HG03432 (cell line): ENCODE measurements around the gene VPS13D.

Experiments used
- ATAC-seq: cut with Tn5 transposase; IDR thresholded peaks from one replicate; pipeline ENCODE4 v1.9.1; 2021; ENCODE audit warnings: mild to moderate bottlenecking, moderate library complexity; ENCODE audit not compliant: unreplicated experiment

Gene VPS13D

GRCh38 chr1:12547586-12548225 is 317.9 kb downstream of the VPS13D start:
- ATAC-seq = no peak

- no peak for ATAC-seq
These were observed 318.6 kb downstream of the VPS13D start for GRCh38 chr1:12548279-12548972.

- ATAC-seq = no peak
These were observed 319.2 kb downstream of the VPS13D start for GRCh38 chr1:12548973-12549459.

- ATAC-seq = no peak
These were observed 319.9 kb downstream of the VPS13D start for GRCh38 chr1:12549460-12550349.

GRCh38 chr1:12551584-12551983 is 321.8 kb downstream of the VPS13D start:
- no peak for ATAC-seq

- ATAC-seq = no peak
These were observed 322.5 kb downstream of the VPS13D start for GRCh38 chr1:12552111-12552888.

- no peak for ATAC-seq
These were observed 323.4 kb downstream of the VPS13D start for GRCh38 chr1:12552951-12553921.

- no peak for ATAC-seq
These were observed 324.1 kb downstream of the VPS13D start for GRCh38 chr1:12553963-12554362.

- ATAC-seq = no peak
These were observed 324.9 kb downstream of the VPS13D start for GRCh38 chr1:12554521-12555305.

GRCh38 chr1:12555411-12556367 is 325.9 kb downstream of the VPS13D start:
- ATAC-seq = no peak

- no peak for ATAC-seq
These were observed 326.6 kb downstream of the VPS13D start for GRCh38 chr1:12556368-12556930.

GRCh38 chr1:12556957-12557935 is 327.4 kb downstream of the VPS13D start:
- no peak for ATAC-seq

GRCh38 chr1:12561121-12561520 is 331.3 kb downstream of the VPS13D start:
- ATAC-seq = no peak
